ENCODE measurements around the gene MYO9A. TPM values are rescaled to one million over a fixed set of nuclear protein-coding genes. Genes with fewer than 3 reads are reported as not detected.

The MYO9A gene
- polyA plus RNA-seq, 2 donors: 2.6 to 4.3 TPM

- peaks cover 3 to 5% of the 10 kb centered on the region in 2 donors for H3K4me1 ChIP-seq (ENCODE audit: control insufficient read depth in 2 of 2, insufficient read depth in 2 of 2, low read length in 1 of 2)
- peak overlapping the region; percentile 48 to 67 for H3K4me3 ChIP-seq (ENCODE audit: low read depth in 1 of 2, low read length in 2 of 2)
- H3K27ac ChIP-seq (ENCODE audit: low read depth in 2 of 2, low read length in 1 of 2): peak overlapping the region; percentile 62 to 76
- no peaks in the 10 kb centered on the region for H3K9me3 ChIP-seq (ENCODE audit: control insufficient read depth in 2 of 2, insufficient read depth in 1 of 2, low read depth in 1 of 2, low read length in 1 of 2)
- 5 to 8% methylated on average over 19 of the region's 19 CpGs for WGBS, 2 donors
- H3K36me3 ChIP-seq (ENCODE audit: control insufficient read depth in 2 of 2, insufficient read depth in 2 of 2, low read length in 1 of 2): no peaks in the 10 kb centered on the region
- H3K27me3 ChIP-seq (ENCODE audit: control insufficient read depth in 1 of 2, insufficient read depth in 2 of 2, low read length in 2 of 2): no peaks in the 10 kb centered on the region
Measured at GRCh38 chr15:72155635-72156616, 38.0 kb upstream of the MYO9A start.

DNA sequence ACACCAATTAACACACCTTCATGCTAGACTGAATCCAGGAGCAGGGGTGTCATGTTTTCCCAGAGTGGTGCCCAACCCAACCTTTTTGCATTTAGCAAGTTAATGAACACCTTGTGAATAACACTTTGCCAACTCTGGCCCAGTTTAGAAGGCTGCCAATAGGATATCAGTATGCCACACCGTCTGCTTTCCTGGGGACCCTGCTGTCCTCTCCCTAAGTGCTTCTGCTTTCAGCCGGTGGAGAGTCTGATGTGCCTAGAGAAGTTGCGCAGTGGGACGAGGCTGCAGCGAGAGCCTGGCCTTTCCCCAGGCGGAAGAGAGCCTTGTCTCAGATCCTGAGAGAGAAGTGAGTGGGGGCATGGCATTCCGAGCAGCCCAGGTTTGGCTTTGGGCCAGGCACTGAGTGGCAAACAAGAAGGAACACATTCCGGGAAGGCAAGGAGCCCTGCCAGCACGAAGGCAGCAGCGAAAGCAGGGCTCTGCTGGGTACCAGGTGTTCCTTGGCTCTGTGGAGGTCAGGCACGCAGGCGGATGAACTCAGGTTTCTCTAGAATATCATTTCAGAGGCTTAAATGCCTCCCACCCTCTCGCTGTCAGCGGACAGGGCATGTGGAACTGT, 37.2 kb upstream of the MYO9A start:
- Histone ChIP-seq H3K27ac (ENCODE audit: low read depth in 2 of 2, low read length in 1 of 2) (peak overlapping the region; percentile 62 to 76), H3K9me3 (ENCODE audit: control insufficient read depth in 2 of 2, insufficient read depth in 1 of 2, low read depth in 1 of 2, low read length in 1 of 2) (no peaks in the 10 kb centered on the region), H3K36me3 (ENCODE audit: control insufficient read depth in 2 of 2, insufficient read depth in 2 of 2, low read length in 1 of 2) (no peaks in the 10 kb centered on the region), H3K27me3 (ENCODE audit: control insufficient read depth in 1 of 2, insufficient read depth in 2 of 2, low read length in 2 of 2) (no peaks in the 10 kb centered on the region), H3K4me3 (ENCODE audit: low read depth in 1 of 2, low read length in 2 of 2) (peak overlapping the region; percentile 48 to 67), H3K4me1 (ENCODE audit: control insufficient read depth in 2 of 2, insufficient read depth in 2 of 2, low read length in 1 of 2) (peaks cover 3 to 5% of the 10 kb centered on the region in 2 donors)
- 25 to 28% methylated on average over 14 of the region's 14 CpGs for WGBS, 2 donors

GRCh38 chr15:72154316-72154715, 36.4 kb upstream of the MYO9A start:
- 95 to 96% methylated on average over 7 of the region's 7 CpGs for WGBS, 2 donors
- H3K36me3 ChIP-seq (ENCODE audit: control insufficient read depth in 2 of 2, insufficient read depth in 2 of 2, low read length in 1 of 2): no peaks in the 10 kb centered on the region
- H3K9me3 ChIP-seq (ENCODE audit: control insufficient read depth in 2 of 2, insufficient read depth in 1 of 2, low read depth in 1 of 2, low read length in 1 of 2): no peaks in the 10 kb centered on the region
- H3K4me3 ChIP-seq (ENCODE audit: low read depth in 1 of 2, low read length in 2 of 2): no peak overlapping the region
- peaks cover 3 to 5% of the 10 kb centered on the region in 2 donors for H3K4me1 ChIP-seq (ENCODE audit: control insufficient read depth in 2 of 2, insufficient read depth in 2 of 2, low read length in 1 of 2)
- H3K27me3 ChIP-seq (ENCODE audit: control insufficient read depth in 1 of 2, insufficient read depth in 2 of 2, low read length in 2 of 2): no peaks in the 10 kb centered on the region
- no peak overlapping the region for H3K27ac ChIP-seq (ENCODE audit: low read depth in 2 of 2, low read length in 1 of 2)

GRCh38 chr15:72153269-72154000, 35.5 kb upstream of the MYO9A start:
- WGBS, 2 donors: 76 to 79% methylated on average over 5 of the region's 5 CpGs
- H3K4me1 ChIP-seq (ENCODE audit: control insufficient read depth in 2 of 2, insufficient read depth in 2 of 2, low read length in 1 of 2): peaks cover 3 to 5% of the 10 kb centered on the region in 2 donors
- no peaks in the 10 kb centered on the region for H3K36me3 ChIP-seq (ENCODE audit: control insufficient read depth in 2 of 2, insufficient read depth in 2 of 2, low read length in 1 of 2)
- H3K4me3 ChIP-seq (ENCODE audit: low read depth in 1 of 2, low read length in 2 of 2): no peak overlapping the region
- H3K9me3 ChIP-seq (ENCODE audit: control insufficient read depth in 2 of 2, insufficient read depth in 1 of 2, low read depth in 1 of 2, low read length in 1 of 2): no peaks in the 10 kb centered on the region
- H3K27me3 ChIP-seq (ENCODE audit: control insufficient read depth in 1 of 2, insufficient read depth in 2 of 2, low read length in 2 of 2): no peaks in the 10 kb centered on the region
- H3K27ac ChIP-seq (ENCODE audit: low read depth in 2 of 2, low read length in 1 of 2): no peak overlapping the region

DNA sequence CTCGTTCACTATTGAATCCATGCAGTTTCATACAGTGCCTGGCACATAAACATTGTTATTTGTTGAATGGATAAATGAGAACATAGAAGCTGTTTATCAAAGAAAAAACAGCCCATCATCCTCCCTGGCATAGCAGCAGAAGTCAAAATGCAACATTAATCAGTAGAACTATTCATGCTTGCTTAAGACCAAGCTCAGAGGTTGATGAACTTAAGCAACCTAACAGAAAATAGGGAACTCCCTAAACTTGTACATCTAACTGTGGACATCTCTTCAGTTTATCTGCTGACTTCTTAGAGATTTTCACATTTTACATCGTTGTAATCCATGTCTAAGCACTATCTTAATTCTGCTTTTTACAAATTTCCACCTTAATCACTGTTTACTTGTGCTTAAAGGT, 29.5 kb upstream of the MYO9A start:
- Histone ChIP-seq H3K4me1 (ENCODE audit: control insufficient read depth in 2 of 2, insufficient read depth in 2 of 2, low read length in 1 of 2) (no peaks in the 10 kb centered on the region), H3K36me3 (ENCODE audit: control insufficient read depth in 2 of 2, insufficient read depth in 2 of 2, low read length in 1 of 2) (no peaks in the 10 kb centered on the region), H3K27me3 (ENCODE audit: control insufficient read depth in 1 of 2, insufficient read depth in 2 of 2, low read length in 2 of 2) (no peaks in the 10 kb centered on the region), H3K27ac (ENCODE audit: low read depth in 2 of 2, low read length in 1 of 2) (no peak overlapping the region), H3K4me3 (ENCODE audit: low read depth in 1 of 2, low read length in 2 of 2) (no peak overlapping the region), H3K9me3 (ENCODE audit: control insufficient read depth in 2 of 2, insufficient read depth in 1 of 2, low read depth in 1 of 2, low read length in 1 of 2) (no peaks in the 10 kb centered on the region)
- WGBS, 2 donors: 78% methylated on average over 2 of the region's 2 CpGs

DNA sequence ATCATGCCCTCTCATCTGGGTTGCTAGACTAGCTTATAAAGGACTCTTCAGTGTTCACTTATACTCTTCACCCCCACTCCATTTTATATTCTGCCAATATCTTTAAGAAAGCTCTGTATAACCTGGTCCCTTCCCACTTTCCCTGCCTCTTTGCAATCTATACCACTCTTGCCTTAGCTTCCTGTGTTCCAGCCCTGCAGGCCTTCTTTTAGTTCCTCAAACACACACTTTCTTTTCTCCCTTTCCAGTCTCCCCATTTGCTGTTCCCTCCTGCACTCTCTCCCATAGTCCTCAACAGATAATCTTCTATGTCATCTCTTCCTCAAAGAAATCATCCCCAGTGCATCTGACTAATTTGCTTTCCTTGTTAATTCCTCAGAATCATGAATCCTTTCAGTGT, 29.0 kb upstream of the MYO9A start:
- H3K4me3 ChIP-seq (ENCODE audit: low read depth in 1 of 2, low read length in 2 of 2): no peak overlapping the region
- H3K36me3 ChIP-seq (ENCODE audit: control insufficient read depth in 2 of 2, insufficient read depth in 2 of 2, low read length in 1 of 2): no peaks in the 10 kb centered on the region
- H3K4me1 ChIP-seq (ENCODE audit: control insufficient read depth in 2 of 2, insufficient read depth in 2 of 2, low read length in 1 of 2): no peaks in the 10 kb centered on the region
- H3K27me3 ChIP-seq (ENCODE audit: control insufficient read depth in 1 of 2, insufficient read depth in 2 of 2, low read length in 2 of 2): no peaks in the 10 kb centered on the region
- no peak overlapping the region for H3K27ac ChIP-seq (ENCODE audit: low read depth in 2 of 2, low read length in 1 of 2)
- H3K9me3 ChIP-seq (ENCODE audit: control insufficient read depth in 2 of 2, insufficient read depth in 1 of 2, low read depth in 1 of 2, low read length in 1 of 2): no peaks in the 10 kb centered on the region

DNA sequence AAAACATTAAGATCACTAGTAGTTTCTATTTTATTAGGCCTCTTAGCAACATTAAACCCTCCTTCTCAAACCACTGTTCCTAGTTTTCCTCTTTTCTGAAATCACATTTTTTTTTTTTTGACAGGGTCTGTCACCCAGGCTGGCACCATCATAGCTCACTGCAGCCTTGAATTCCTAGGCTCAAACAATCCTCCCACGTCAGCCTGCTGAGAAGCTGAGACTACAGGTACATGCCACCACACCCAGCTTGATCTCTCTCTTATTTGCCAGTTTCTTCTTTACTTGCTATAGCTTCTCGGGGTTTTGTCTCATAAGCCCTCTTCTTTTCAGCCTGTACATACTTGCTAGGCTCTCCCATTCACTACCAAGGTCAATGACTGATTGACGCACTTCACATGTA, 28.3 kb upstream of the MYO9A start:
- Histone ChIP-seq H3K27me3 (ENCODE audit: control insufficient read depth in 1 of 2, insufficient read depth in 2 of 2, low read length in 2 of 2) (no peaks in the 10 kb centered on the region), H3K9me3 (ENCODE audit: control insufficient read depth in 2 of 2, insufficient read depth in 1 of 2, low read depth in 1 of 2, low read length in 1 of 2) (no peaks in the 10 kb centered on the region), H3K4me1 (ENCODE audit: control insufficient read depth in 2 of 2, insufficient read depth in 2 of 2, low read length in 1 of 2) (no peaks in the 10 kb centered on the region), H3K36me3 (ENCODE audit: control insufficient read depth in 2 of 2, insufficient read depth in 2 of 2, low read length in 1 of 2) (no peaks in the 10 kb centered on the region), H3K4me3 (ENCODE audit: low read depth in 1 of 2, low read length in 2 of 2) (no peak overlapping the region), H3K27ac (ENCODE audit: low read depth in 2 of 2, low read length in 1 of 2) (no peak overlapping the region)
- 83 to 86% methylated on average over 3 of the region's 3 CpGs for WGBS, 2 donors

DNA sequence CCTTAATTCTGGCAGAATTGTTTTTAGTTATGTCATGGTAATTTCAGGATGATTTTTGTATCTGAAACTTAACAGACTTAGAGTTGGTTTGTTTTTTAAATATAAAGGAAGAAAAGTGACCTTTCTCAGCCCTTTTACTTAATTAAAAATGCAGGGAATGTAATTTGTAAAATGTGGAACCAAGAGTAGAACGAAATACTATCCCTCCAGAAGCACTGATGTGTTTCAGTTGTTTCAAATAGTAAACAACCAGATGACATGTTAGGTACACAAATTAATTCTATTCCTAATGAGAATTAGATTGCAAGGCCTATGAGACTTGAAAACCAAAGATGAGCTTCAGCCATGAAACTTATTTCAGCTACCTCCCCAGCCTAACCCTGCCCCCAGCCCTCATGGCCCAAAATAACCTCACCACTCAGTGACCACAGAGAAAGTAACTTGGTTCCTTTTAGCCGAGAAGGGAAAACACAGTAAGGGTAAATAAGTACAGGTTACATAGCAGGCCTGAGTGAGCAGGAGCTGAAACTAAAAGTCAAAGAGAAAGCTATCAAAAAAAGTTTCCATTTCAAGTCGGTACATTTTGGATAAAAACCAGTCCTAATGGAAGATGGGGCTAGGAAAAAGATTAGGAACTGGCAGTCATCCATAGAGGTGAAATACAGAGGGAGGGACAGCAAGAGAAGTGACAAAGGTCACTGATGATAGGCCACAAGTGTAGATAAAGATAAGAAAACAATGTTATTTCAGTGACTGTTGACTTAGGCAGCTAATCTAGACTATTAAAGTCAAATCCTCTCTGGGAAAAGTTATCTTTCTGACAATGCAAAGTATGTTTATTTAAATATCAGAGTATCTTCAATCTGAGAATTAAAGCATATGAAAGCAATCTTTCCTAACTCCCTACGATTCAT, 23.5 kb upstream of the MYO9A start:
- no peaks in the 10 kb centered on the region for H3K9me3 ChIP-seq (ENCODE audit: control insufficient read depth in 2 of 2, insufficient read depth in 1 of 2, low read depth in 1 of 2, low read length in 1 of 2)
- 49 to 57% methylated on average over 4 of the region's 4 CpGs for WGBS, 2 donors
- no peaks in the 10 kb centered on the region for H3K4me1 ChIP-seq (ENCODE audit: control insufficient read depth in 2 of 2, insufficient read depth in 2 of 2, low read length in 1 of 2)
- H3K36me3 ChIP-seq (ENCODE audit: control insufficient read depth in 2 of 2, insufficient read depth in 2 of 2, low read length in 1 of 2): no peaks in the 10 kb centered on the region
- H3K27ac ChIP-seq (ENCODE audit: low read depth in 2 of 2, low read length in 1 of 2): no peak overlapping the region
- H3K4me3 ChIP-seq (ENCODE audit: low read depth in 1 of 2, low read length in 2 of 2): no peak overlapping the region
- H3K27me3 ChIP-seq (ENCODE audit: control insufficient read depth in 1 of 2, insufficient read depth in 2 of 2, low read length in 2 of 2): no peaks in the 10 kb centered on the region

DNA sequence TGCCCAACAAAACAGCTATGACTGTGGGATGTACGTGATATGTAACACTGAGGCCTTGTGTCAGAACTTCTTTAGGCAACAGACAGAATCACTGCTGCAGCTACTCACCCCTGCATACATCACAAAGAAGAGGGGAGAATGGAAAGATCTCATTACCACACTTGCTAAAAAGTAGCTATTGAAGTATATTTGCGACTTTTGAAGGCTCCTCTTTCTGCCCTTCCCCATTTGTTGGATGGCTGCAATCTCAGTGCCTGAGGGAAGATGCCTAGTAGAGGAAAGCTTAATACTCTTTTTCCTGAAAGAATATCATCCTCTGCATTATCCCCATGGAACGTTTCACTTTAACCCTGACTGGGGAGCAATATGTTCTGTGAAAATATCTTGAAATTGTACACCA, 22.1 kb upstream of the MYO9A start:
- no peaks in the 10 kb centered on the region for H3K9me3 ChIP-seq (ENCODE audit: control insufficient read depth in 2 of 2, insufficient read depth in 1 of 2, low read depth in 1 of 2, low read length in 1 of 2)
- H3K4me3 ChIP-seq (ENCODE audit: low read depth in 1 of 2, low read length in 2 of 2): no peak overlapping the region
- no peaks in the 10 kb centered on the region for H3K4me1 ChIP-seq (ENCODE audit: control insufficient read depth in 2 of 2, insufficient read depth in 2 of 2, low read length in 1 of 2)
- 87 to 93% methylated on average over 3 of the region's 3 CpGs for WGBS, 2 donors
- no peaks in the 10 kb centered on the region for H3K27me3 ChIP-seq (ENCODE audit: control insufficient read depth in 1 of 2, insufficient read depth in 2 of 2, low read length in 2 of 2)
- no peak overlapping the region for H3K27ac ChIP-seq (ENCODE audit: low read depth in 2 of 2, low read length in 1 of 2)
- no peaks in the 10 kb centered on the region for H3K36me3 ChIP-seq (ENCODE audit: control insufficient read depth in 2 of 2, insufficient read depth in 2 of 2, low read length in 1 of 2)

Data from esophagus (tissue), 2 donors.